B cell (primary cell): Measurements from ENCODE around the gene DOCK4. TPM values are rescaled to one million over a fixed set of nuclear protein-coding genes. Genes with fewer than 3 reads are reported as not detected.

Source experiments
- ATAC-seq: fragments of 200-7000 bp; cut with Tn5 transposase; one replicate; pipeline ENCODE4 v1.10.0; 2021; ENCODE audit warnings: low read depth, mild to moderate bottlenecking, moderate number of reproducible peaks, moderate library complexity
- CTCF ChIA-PET: fragments of 350-600 bp; sonication (Branson Sonifier 250); formaldehyde crosslinking; loops from one replicate; lab custom pipeline; 2021; ENCODE audit warnings: antibody characterized with exemption, inconsistent platforms; lab: Charles Lee
- POLR2A ChIA-PET: fragments of 350-600 bp; sonication (Branson Sonifier 250); formaldehyde crosslinking; loops from one replicate; lab custom pipeline; 2021; ENCODE audit warnings: antibody characterized with exemption; lab: Charles Lee
- DNase-seq: peaks from one replicate; pipeline ENCODE4 v3.0.0; 2013
- H2AFZ ChIP-seq: 2 replicates; pipeline ENCODE4 v1.6.1; 2012; ENCODE audit warnings: mild to moderate bottlenecking, low read depth, low read length; ENCODE audit not compliant: insufficient read depth, poor library complexity, severe bottlenecking
- H3K27ac ChIP-seq, 2 donors: 1 replicate in 1 of 2; 2 replicates in 1 of 2; pipeline ENCODE4 v1.5.1; 2012 to 2013; ENCODE audit warnings: low read length in 2 of 2, mild to moderate bottlenecking in 2 of 2, moderate library complexity in 1 of 2
- H3K27me3 ChIP-seq, 4 experiments: fragments of 200-600 bp in 1 of 4; sonication (generic) in 1 of 4; replicated peaks in 1 of 4; 1 replicate in 2 of 4; 2 replicates in 2 of 4; pipeline versions ENCODE4 v1.6.1 to v1.7.0; 2013 to 2016; ENCODE audit warnings: low read length in 3 of 4, mild to moderate bottlenecking in 2 of 4, mixed read lengths in 1 of 4, moderate library complexity in 1 of 4; ENCODE audit not compliant: insufficient read depth in 4 of 4, control insufficient read depth in 3 of 4; ENCODE audit errors: control extremely low read depth in 1 of 4
- H3K36me3 ChIP-seq, 2 experiments: replicated peaks in 1 of 2; 1 replicate in 1 of 2; 2 replicates in 1 of 2; pipeline versions ENCODE4 v1.6.1 to v1.7.1; 2013; ENCODE audit warnings: low read length in 1 of 2; ENCODE audit not compliant: insufficient read depth in 2 of 2, control insufficient read depth in 1 of 2; ENCODE audit errors: control extremely low read depth in 1 of 2, extremely low read depth in 1 of 2
- H3K4me1 ChIP-seq, 2 donors: fragments of 200-600 bp in 1 of 2; sonication (generic) in 1 of 2; 1 replicate in 1 of 2; 2 replicates in 1 of 2; pipeline versions ENCODE4 v1.5.1 to v1.6.1; 2013 to 2017; ENCODE audit warnings: low read length in 2 of 2; ENCODE audit not compliant: control insufficient read depth in 2 of 2, insufficient read depth in 2 of 2
- H3K4me2 ChIP-seq: replicated peaks from 2 replicates; pipeline ENCODE3; 2012; ENCODE audit warnings: mild to moderate bottlenecking, low read depth, low read length; ENCODE audit not compliant: poor library complexity, severe bottlenecking
- H3K4me3 ChIP-seq, 5 experiments: fragments of 200-600 bp in 1 of 5; sonication (generic) in 1 of 5; 1 replicate in 3 of 5; 2 replicates in 2 of 5; pipeline versions ENCODE4 v1.5.1 to v1.7.0; 2011 to 2016; ENCODE audit warnings: low read length in 4 of 5, mild to moderate bottlenecking in 4 of 5, low read depth in 2 of 5, control low read depth in 1 of 5, moderate library complexity in 1 of 5; ENCODE audit not compliant: insufficient read depth in 1 of 5; ENCODE audit errors: control extremely low read depth in 1 of 5, extremely low read depth in 1 of 5
- H3K79me2 ChIP-seq: fragments of 200-600 bp; sonication (generic); one replicate; pipeline ENCODE4 v1.6.0; 2016; ENCODE audit warnings: low read length; ENCODE audit not compliant: control insufficient read depth, insufficient read depth
- H3K9ac ChIP-seq: fragments of 200-600 bp; sonication (generic); 2 replicates; pipeline ENCODE4 v1.6.1; 2017; ENCODE audit warnings: mild to moderate bottlenecking, low read length, moderate library complexity
- H3K9me3 ChIP-seq, 3 donors: one replicate each; pipeline versions ENCODE4 v1.6.1 to v1.7.1; 2013; ENCODE audit warnings: low read length in 2 of 3; ENCODE audit not compliant: control insufficient read depth in 2 of 3, insufficient read depth in 1 of 3; ENCODE audit errors: control extremely low read depth in 1 of 3
- H4K20me1 ChIP-seq: 2 replicates; pipeline ENCODE4 v1.6.0; 2012; ENCODE audit warnings: mild to moderate bottlenecking, low read length; ENCODE audit not compliant: insufficient read depth, control insufficient read depth, poor library complexity, severe bottlenecking
- H3K27ac Mint-ChIP-seq: one replicate; pipeline ENCODE4 v1.8.0; 2021; ENCODE audit warnings: mixed read lengths
- H3K27me3 Mint-ChIP-seq: one replicate; pipeline ENCODE4 v1.8.0; 2021; ENCODE audit warnings: mixed read lengths
- H3K4me1 Mint-ChIP-seq: one replicate; pipeline ENCODE4 v1.8.0; 2021; ENCODE audit warnings: mixed read lengths
- H3K4me3 Mint-ChIP-seq: one replicate; pipeline ENCODE4 v1.8.0; 2021; ENCODE audit warnings: mixed read lengths
- H3K9me3 Mint-ChIP-seq: one replicate; pipeline ENCODE4 v1.8.0; 2022; ENCODE audit warnings: mixed read lengths; ENCODE audit not compliant: insufficient read depth
- CTCF ChIP-seq: fragments of 200-600 bp; IDR thresholded peaks from one replicate; pipeline ENCODE4 v1.8.0; 2022; ENCODE audit warnings: antibody characterized with exemption, mild to moderate bottlenecking
- EZH2 ChIP-seq: IDR thresholded peaks from 2 replicates; pipeline ENCODE4 v1.6.1; 2012; ENCODE audit warnings: borderline replicate concordance, low read depth, mild to moderate bottlenecking, moderate library complexity, low read length; ENCODE audit not compliant: insufficient read depth, poor library complexity, severe bottlenecking
- WGBS: methylation state at CpG from one replicate; pipeline ENCODE4 v1.1.5; 2013; ENCODE audit warnings: missing lambda C conversion rate; ENCODE audit not compliant: insufficient coverage; 5-methylcytosine and 5-hydroxymethylcytosine counted together
- intact Hi-C: fragments of 100-400 bp; cut with micrococcal nuclease; formaldehyde crosslinking; loops from one replicate; pipeline ENCODE4 v1.10.0; 2022
- polyA plus RNA-seq: library from polyadenylated mRNA; depleted of rRNA; stranded (reverse); fragments of >200 nt; gene quantifications from 2 replicates; pipeline ENCODE4 v1.2.3, GENCODE V29; 2012
- total RNA-seq, 2 donors: library from RNA; stranded (reverse); fragments of 120-200 nt in 1 of 2; gene quantifications; 1 replicate in 1 of 2; 2 replicates in 1 of 2; pipeline versions ENCODE4 v1.2.3 to v1.2.4, GENCODE V29; 2013 to 2022

DOCK4 gene
- total and polyA plus RNA-seq, 2 donors (not counting 1 experiment from before 2014, with no cell fraction given), result 0.03 to 4.1 TPM

- no peak overlapping the region for H3K4me2 ChIP-seq
- no peaks in the 10 kb centered on the region for H3K36me3 ChIP-seq
- peaks cover 0 to 2% (median 0%) of the 10 kb centered on the region in 4 experiments for H3K27me3 ChIP-seq
- H3K27ac ChIP-seq, result no peak overlapping the region
- intact Hi-C loops, result no loop called here
- no peaks in the 10 kb centered on the region for H3K4me1 ChIP-seq
- no peaks in the 10 kb centered on the region for H3K9me3 Mint-ChIP-seq
- WGBS, result 100% methylated on average over 1 of the region's 2 CpGs
- H3K9me3 ChIP-seq, result no peaks in the 10 kb centered on the region
- H4K20me1 ChIP-seq, result no peaks in the 10 kb centered on the region
- H3K4me3 Mint-ChIP-seq, result no peak overlapping the region
- no peak overlapping the region for H3K4me3 ChIP-seq
- H3K79me2 ChIP-seq, result no peaks in the 10 kb centered on the region
- ChIA-PET CTCF (no interaction called here), POLR2A (no interaction called here)
- peaks cover 23% of the 10 kb centered on the region for H3K27me3 Mint-ChIP-seq
- H3K4me1 Mint-ChIP-seq, result no peaks in the 10 kb centered on the region
- ATAC-seq, result no peak
- H2AFZ ChIP-seq, result no peak overlapping the region
- DNase-seq, result no peak
- no peak overlapping the region for H3K9ac ChIP-seq
- H3K27ac Mint-ChIP-seq, result no peak overlapping the region
- TF ChIP-seq EZH2 (no peak), CTCF (no peak)
Observed at GRCh38 chr7:112149734-112150133, 56.5 kb downstream of the DOCK4 start.

GRCh38 chr7:112147793-112148361, 58.3 kb downstream of the DOCK4 start:
- H2AFZ ChIP-seq, result no peak overlapping the region
- no peaks in the 10 kb centered on the region for H3K9me3 Mint-ChIP-seq
- H3K4me1 Mint-ChIP-seq, result no peaks in the 10 kb centered on the region
- no peaks in the 10 kb centered on the region for H3K79me2 ChIP-seq
- H3K27me3 Mint-ChIP-seq, result peaks cover 19% of the 10 kb centered on the region
- WGBS, result no CpG with 5 or more reads among the region's 2 CpGs
- ATAC-seq, result no peak
- no peak for DNase-seq
- H3K27ac ChIP-seq, result no peak overlapping the region
- peaks cover 0 to 2% (median 0%) of the 10 kb centered on the region in 4 experiments for H3K27me3 ChIP-seq
- intact Hi-C loops, result no loop called here
- no peak overlapping the region for H3K27ac Mint-ChIP-seq
- H3K9ac ChIP-seq, result no peak overlapping the region
- no peak overlapping the region for H3K4me2 ChIP-seq
- H3K4me3 Mint-ChIP-seq, result no peak overlapping the region
- H3K4me1 ChIP-seq, result no peaks in the 10 kb centered on the region
- H3K4me3 ChIP-seq, result no peak overlapping the region
- H3K9me3 ChIP-seq, result no peaks in the 10 kb centered on the region
- no peak for TF ChIP-seq EZH2
- TF ChIP-seq CTCF, result no peak
- no peaks in the 10 kb centered on the region for H4K20me1 ChIP-seq
- POLR2A ChIA-PET, result no interaction called here
- no peaks in the 10 kb centered on the region for H3K36me3 ChIP-seq
- CTCF ChIA-PET, result no interaction called here
